HEK293 (cell line): ENCODE results near the gene PANK2.

ENCODE experiments used
- CTCF ChIA-PET: fragments of 350-600 bp; formaldehyde crosslinking; extraction: SDS; loops from one replicate; lab custom pipeline; 2021; ENCODE audit warnings: antibody characterized with exemption; lab: Yijun Ruan, JAX
- POLR2A ChIA-PET: fragments of 300-600 bp; formaldehyde crosslinking; extraction: SDS; loops from one replicate; lab custom pipeline; 2020; ENCODE audit warnings: antibody characterized with exemption, inconsistent platforms; lab: Yijun Ruan, JAX
- H3K27ac ChIP-seq: fragments of 200-500 bp; sonication (Bioruptor generic); 2 replicates; pipeline ENCODE4 v1.5.1; 2014; ENCODE audit warnings: low read depth, low read length, control low read depth, inconsistent platforms; ENCODE audit errors: extremely low read depth
- H3K36me3 ChIP-seq, 2 experiments: fragments of 200-500 bp in 1 of 2; sonication (Bioruptor generic) in 1 of 2; 1 replicate in 1 of 2; 2 replicates in 1 of 2; pipeline ENCODE4 v1.5.1; 2014 to 2017; ENCODE audit warnings: inconsistent platforms in 2 of 2, low read length in 2 of 2; ENCODE audit not compliant: control insufficient read depth in 2 of 2, insufficient read depth in 1 of 2
- H3K4me1 ChIP-seq: fragments of 200-500 bp; sonication (Bioruptor generic); 2 replicates; pipeline ENCODE4 v1.5.1; 2014; ENCODE audit warnings: mild to moderate bottlenecking, low read length, inconsistent platforms; ENCODE audit not compliant: control insufficient read depth, insufficient read depth
- H3K4me3 ChIP-seq: 2 replicates; pipeline ENCODE4 v1.5.1; 2011; ENCODE audit warnings: low read depth, mild to moderate bottlenecking, control low read depth, low read length, moderate library complexity
- H3K9me3 ChIP-seq: fragments of 200-500 bp; sonication (Bioruptor generic); 2 replicates; pipeline ENCODE4 v1.5.1; 2014; ENCODE audit warnings: low read depth, low read length, inconsistent platforms; ENCODE audit not compliant: control insufficient read depth, insufficient read depth
- GLI2 ChIP-seq: fragments of 450-650 bp; formaldehyde crosslinking; IDR thresholded peaks from 2 replicates; pipeline ENCODE4; 2017; ENCODE audit warnings: missing biosample characterization, missing genetic modification characterization, low read depth, borderline replicate concordance
- GLIS1 ChIP-seq: fragments of 450-650 bp; formaldehyde crosslinking; IDR thresholded peaks from 2 replicates; pipeline ENCODE4 v1.5.1; 2016; ENCODE audit warnings: missing biosample characterization, missing genetic modification characterization
- GLIS2 ChIP-seq: fragments of 450-650 bp; formaldehyde crosslinking; IDR thresholded peaks from 2 replicates; pipeline ENCODE4 v1.5.1; 2016; ENCODE audit warnings: missing biosample characterization, missing genetic modification characterization
- HOXD13 ChIP-seq: sonication (generic); formaldehyde crosslinking; IDR thresholded peaks from 2 replicates; pipeline ENCODE4 v1.8.0; 2022; ENCODE audit warnings: missing genetic modification reagents, borderline replicate concordance
- KLF16 ChIP-seq: fragments of 450-650 bp; formaldehyde crosslinking; IDR thresholded peaks from 2 replicates; pipeline ENCODE4 v1.5.1; 2017; ENCODE audit warnings: missing biosample characterization, missing genetic modification characterization
- MZF1 ChIP-seq: fragments of 450-650 bp; formaldehyde crosslinking; IDR thresholded peaks from 2 replicates; pipeline ENCODE4 v1.5.1; 2017; ENCODE audit warnings: missing biosample characterization, missing genetic modification characterization, borderline replicate concordance
- SETDB1 ChIP-seq: IDR thresholded peaks from one replicate; pipeline ENCODE4 v1.6.1; 2017; ENCODE audit warnings: mild to moderate bottlenecking, low read length, moderate library complexity, mixed read lengths; ENCODE audit not compliant: insufficient read length
- SP2 ChIP-seq: fragments of 450-650 bp; formaldehyde crosslinking; IDR thresholded peaks from 2 replicates; pipeline ENCODE4 v1.5.1; 2016; ENCODE audit warnings: missing biosample characterization, missing genetic modification characterization
- ZNF121 ChIP-seq: fragments of 450-650 bp; formaldehyde crosslinking; IDR thresholded peaks from 2 replicates; pipeline ENCODE4 v1.5.1; 2016; ENCODE audit warnings: missing biosample characterization, missing genetic modification characterization
- ZNF138 ChIP-seq: fragments of 450-650 bp; formaldehyde crosslinking; IDR thresholded peaks from 2 replicates; pipeline ENCODE4 v1.5.1; 2016; ENCODE audit warnings: missing biosample characterization, missing genetic modification characterization, borderline replicate concordance
- ZNF19 ChIP-seq: fragments of 450-650 bp; formaldehyde crosslinking; IDR thresholded peaks from 2 replicates; pipeline ENCODE4; 2016; ENCODE audit warnings: missing biosample characterization, missing genetic modification characterization, low read depth
- ZNF211 ChIP-seq: fragments of 450-650 bp; formaldehyde crosslinking; IDR thresholded peaks from 2 replicates; pipeline ENCODE4 v1.5.1; 2016; ENCODE audit warnings: low read depth, missing biosample characterization, missing genetic modification characterization
- ZNF239 ChIP-seq: fragments of 450-650 bp; formaldehyde crosslinking; IDR thresholded peaks from 2 replicates; pipeline ENCODE4 v1.5.1; 2016; ENCODE audit warnings: missing biosample characterization, missing genetic modification characterization
- ZNF341 ChIP-seq: fragments of 450-650 bp; formaldehyde crosslinking; IDR thresholded peaks from 2 replicates; pipeline ENCODE4; 2016; ENCODE audit warnings: low read depth, missing biosample characterization, missing genetic modification characterization
- ZNF544 ChIP-seq: fragments of 450-650 bp; formaldehyde crosslinking; IDR thresholded peaks from 2 replicates; pipeline ENCODE4 v1.5.0; 2017; ENCODE audit warnings: missing biosample characterization, missing genetic modification characterization
- ZNF555 ChIP-seq: fragments of 450-650 bp; formaldehyde crosslinking; conservative IDR thresholded peaks from 2 replicates; pipeline ENCODE4 v1.5.1; 2017; ENCODE audit warnings: missing biosample characterization, mild to moderate bottlenecking, missing genetic modification characterization, inconsistent platforms
- ZSCAN23 ChIP-seq: fragments of 450-650 bp; formaldehyde crosslinking; IDR thresholded peaks from 2 replicates; pipeline ENCODE4 v1.5.1; 2016; ENCODE audit warnings: missing biosample characterization, missing genetic modification characterization
- TF ChIP-seq, protein P1 (sequence below): fragments of 450-650 bp; formaldehyde crosslinking; IDR thresholded peaks from 2 replicates; pipeline ENCODE4 v1.5.1; 2016; ENCODE audit warnings: missing biosample characterization, missing genetic modification characterization
- TF ChIP-seq, protein P2 (sequence below): fragments of 450-650 bp; formaldehyde crosslinking; IDR thresholded peaks from 2 replicates; pipeline ENCODE4 v1.5.1; 2017; ENCODE audit warnings: missing biosample characterization, missing genetic modification characterization

PANK2 gene

DNA sequence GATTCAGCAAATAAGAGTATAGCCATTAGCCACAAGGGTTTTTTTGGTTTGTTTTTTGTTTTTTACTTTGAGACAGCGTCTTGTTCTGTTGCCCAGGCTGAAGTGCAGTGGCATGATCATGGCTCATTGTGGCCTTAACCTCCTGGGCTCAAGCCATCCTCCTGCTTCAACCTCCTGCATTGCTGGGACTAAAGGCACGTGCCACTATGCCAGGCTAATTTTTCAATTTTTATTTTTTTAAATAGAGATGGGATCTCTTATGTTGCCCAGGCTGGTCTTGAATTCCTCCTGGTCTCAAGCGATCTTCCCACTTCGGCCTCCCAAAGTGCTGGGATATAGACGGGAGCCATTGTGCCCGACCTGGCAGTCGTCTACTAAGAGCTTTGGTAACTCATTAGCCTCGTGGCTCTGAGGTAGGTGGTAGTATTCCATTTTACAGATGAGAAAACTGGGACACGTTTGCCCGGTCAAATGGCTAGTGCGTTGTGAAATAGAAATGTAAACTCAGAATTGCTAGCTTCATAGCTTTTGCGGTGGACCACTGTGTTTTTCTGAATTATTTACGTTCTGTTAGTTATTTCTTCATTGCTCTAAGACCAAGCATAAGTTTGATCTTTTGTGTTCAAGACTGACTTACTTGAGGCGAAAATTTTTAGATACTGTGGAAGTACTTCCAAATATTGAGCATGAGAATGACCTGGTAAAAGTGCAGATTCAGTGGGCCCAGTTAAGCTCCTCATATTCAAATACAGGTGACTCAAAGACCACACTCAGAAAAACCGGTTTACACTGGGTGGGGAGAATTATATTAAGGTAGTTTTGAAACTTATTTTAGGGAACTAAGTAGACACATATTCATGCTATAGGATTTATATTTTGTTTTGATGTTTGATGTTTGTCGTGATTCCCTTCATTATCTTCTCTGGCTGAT, 2.1 kb downstream of the PANK2 start:
- peaks cover 34% of the 10 kb centered on the region in 2 experiments; a peak in 2 of 3 replicates for H3K36me3 ChIP-seq
- ChIA-PET POLR2A (interaction anchor here (0.5 to 1.1 kb wide), 4 partner anchors 12 to 175 kb away, joined by 3 to 8 read pairs (median 4); partner anchors contain the start of gene ADISSP), CTCF (interaction anchor here (0.6 to 2.9 kb wide), 6 partner anchors 14 to 193 kb away, joined by 3 to 13 read pairs (median 3); no protein-coding TSS in a partner anchor)

DNA sequence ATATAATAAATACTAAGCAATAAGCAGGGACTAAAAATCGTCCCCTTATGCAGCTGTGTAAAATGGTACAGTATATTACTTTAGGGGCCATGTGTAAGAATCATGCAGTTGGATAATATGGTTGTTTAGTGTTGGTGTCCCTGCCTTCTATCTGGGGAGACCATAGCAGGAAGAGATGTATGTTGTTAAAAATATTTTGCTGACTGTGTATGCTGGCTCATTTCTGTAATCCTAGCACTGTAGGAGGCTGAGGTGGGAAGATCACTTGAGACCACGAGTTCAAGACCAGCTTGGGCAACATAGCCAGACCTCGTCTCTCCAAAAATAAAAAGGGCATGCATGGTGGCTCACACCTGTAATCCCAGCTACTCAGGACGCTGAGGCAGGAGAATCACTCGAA, 5.6 kb downstream of the PANK2 start:
- CTCF ChIA-PET, result interaction anchor here (1.0 to 1.7 kb wide), 3 partner anchors 12 to 24 kb away, joined by 3 read pairs; no protein-coding TSS in a partner anchor
- Histone ChIP-seq H3K9me3 (no peaks in the 10 kb centered on the region), H3K4me1 (peaks cover 47% of the 10 kb centered on the region), H3K4me3 (no peak overlapping the region), H3K27ac (no peak overlapping the region), H3K36me3 (peaks cover 35 to 37% of the 10 kb centered on the region in 2 experiments; a peak in 2 of 3 replicates)
- TF ChIP-seq ZNF555 (tag by site-specific recombination), result no peak
- TF ChIP-seq SP2 (tag by site-specific recombination), result no peak
- no peak for TF ChIP-seq GLI2 (tag by site-specific recombination)
- no peak for TF ChIP-seq MZF1
- no peak for TF ChIP-seq ZNF341 (tag by site-specific recombination)
- POLR2A ChIA-PET, result no interaction called here

More for the DNA sequence above, 2.1 kb downstream of the PANK2 start:
- peak overlapping the region; percentile 97; the same call in 1 of the 2 replicates for H3K27ac ChIP-seq
- no peaks in the 10 kb centered on the region for H3K9me3 ChIP-seq
- TF ChIP-seq ZNF239 (tag by site-specific recombination) (no peak), ZNF138 (tag by site-specific recombination) (no peak), GLIS1 (tag by site-specific recombination) (peak; percentile 30; the same call in 1 of the 2 replicates), ZNF121 (tag by site-specific recombination) (peak; percentile 80)
- TF ChIP-seq, protein P1, sequence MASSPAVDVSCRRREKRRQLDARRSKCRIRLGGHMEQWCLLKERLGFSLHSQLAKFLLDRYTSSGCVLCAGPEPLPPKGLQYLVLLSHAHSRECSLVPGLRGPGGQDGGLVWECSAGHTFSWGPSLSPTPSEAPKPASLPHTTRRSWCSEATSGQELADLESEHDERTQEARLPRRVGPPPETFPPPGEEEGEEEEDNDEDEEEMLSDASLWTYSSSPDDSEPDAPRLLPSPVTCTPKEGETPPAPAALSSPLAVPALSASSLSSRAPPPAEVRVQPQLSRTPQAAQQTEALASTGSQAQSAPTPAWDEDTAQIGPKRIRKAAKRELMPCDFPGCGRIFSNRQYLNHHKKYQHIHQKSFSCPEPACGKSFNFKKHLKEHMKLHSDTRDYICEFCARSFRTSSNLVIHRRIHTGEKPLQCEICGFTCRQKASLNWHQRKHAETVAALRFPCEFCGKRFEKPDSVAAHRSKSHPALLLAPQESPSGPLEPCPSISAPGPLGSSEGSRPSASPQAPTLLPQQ (tag by site-specific recombination), result peak; percentile 45; the same call in 1 of the 2 replicates
- peak overlapping the region; percentile 74 for H3K4me3 ChIP-seq
- H3K4me1 ChIP-seq, result peaks cover 31% of the 10 kb centered on the region

- TF ChIP-seq GLI2 (tag by site-specific recombination) (no peak), GLIS2 (tag by site-specific recombination) (no peak), HOXD13 (CRISPR knock-in tag) (no peak), ZNF211 (tag by site-specific recombination) (no peak), ZNF544 (tag by site-specific recombination) (no peak), ZSCAN23 (tag by site-specific recombination) (no peak), ZNF19 (tag by site-specific recombination) (no peak), KLF16 (tag by site-specific recombination) (no peak), SETDB1 (no peak)
- TF ChIP-seq, protein P2, sequence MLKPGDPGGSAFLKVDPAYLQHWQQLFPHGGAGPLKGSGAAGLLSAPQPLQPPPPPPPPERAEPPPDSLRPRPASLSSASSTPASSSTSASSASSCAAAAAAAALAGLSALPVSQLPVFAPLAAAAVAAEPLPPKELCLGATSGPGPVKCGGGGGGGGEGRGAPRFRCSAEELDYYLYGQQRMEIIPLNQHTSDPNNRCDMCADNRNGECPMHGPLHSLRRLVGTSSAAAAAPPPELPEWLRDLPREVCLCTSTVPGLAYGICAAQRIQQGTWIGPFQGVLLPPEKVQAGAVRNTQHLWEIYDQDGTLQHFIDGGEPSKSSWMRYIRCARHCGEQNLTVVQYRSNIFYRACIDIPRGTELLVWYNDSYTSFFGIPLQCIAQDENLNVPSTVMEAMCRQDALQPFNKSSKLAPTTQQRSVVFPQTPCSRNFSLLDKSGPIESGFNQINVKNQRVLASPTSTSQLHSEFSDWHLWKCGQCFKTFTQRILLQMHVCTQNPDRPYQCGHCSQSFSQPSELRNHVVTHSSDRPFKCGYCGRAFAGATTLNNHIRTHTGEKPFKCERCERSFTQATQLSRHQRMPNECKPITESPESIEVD, result no peak
- TF ChIP-seq, all 188 proteins: peak for 0
- peaks cover 53% of the 10 kb centered on the region for H3K4me1 ChIP-seq
- no peak overlapping the region for H3K4me3 ChIP-seq
- ChIA-PET POLR2A (interaction anchor here (0.7 kb wide), 2 partner anchors 83 to 155 kb away, joined by 3 read pairs; no protein-coding TSS in a partner anchor), CTCF (interaction anchor here (0.6 kb wide), 1 partner anchor 186 kb away, joined by 3 read pairs; no protein-coding TSS in a partner anchor)
- H3K9me3 ChIP-seq, result no peaks in the 10 kb centered on the region
- H3K27ac ChIP-seq, result no peak overlapping the region
- H3K36me3 ChIP-seq, result peaks cover 28 to 33% of the 10 kb centered on the region in 2 experiments; a peak in 2 of 3 replicates
Observed at GRCh38 chr20:3896302-3896701, 7.1 kb downstream of the PANK2 start.
